Suprapubic skin (tissue), 4 donors: ENCODE data around the gene UFSP1. TPM values are rescaled to one million over a fixed set of nuclear protein-coding genes. Genes with fewer than 3 reads are reported as not detected.

ENCODE experiments used
- DNase-seq, 2 donors: peaks; one replicate each; pipeline ENCODE4 v3.0.0-alpha.2; 2019; ENCODE audit warnings: low spot score in 2 of 2
- H3K27ac ChIP-seq: fragments of 200-600 bp; sonication (generic); one replicate; pipeline ENCODE4 v1.5.1; 2019
- H3K27me3 ChIP-seq: fragments of 200-600 bp; sonication (generic); one replicate; pipeline ENCODE4 v1.5.1; 2019
- H3K36me3 ChIP-seq: fragments of 200-600 bp; sonication (generic); one replicate; pipeline ENCODE4 v1.5.1; 2019
- H3K4me1 ChIP-seq: fragments of 200-600 bp; sonication (generic); one replicate; pipeline ENCODE4 v1.5.1; 2019
- H3K4me3 ChIP-seq: fragments of 200-600 bp; sonication (generic); one replicate; pipeline ENCODE4 v1.5.1; 2019; ENCODE audit warnings: mild to moderate bottlenecking
- H3K9me3 ChIP-seq: fragments of 200-600 bp; sonication (generic); one replicate; pipeline ENCODE4 v1.5.1; 2019
- CTCF ChIP-seq, 2 donors: fragments of 200-600 bp in 1 of 2; fragments of 450-650 bp in 1 of 2; sonication (generic) in 1 of 2; IDR thresholded peaks; one replicate each; pipeline ENCODE4 v1.5.1; 2016 to 2019; ENCODE audit warnings: antibody characterized with exemption in 2 of 2, mild to moderate bottlenecking in 1 of 2, moderate library complexity in 1 of 2
- EP300 ChIP-seq: sonication (generic); formaldehyde crosslinking; IDR thresholded peaks from one replicate; pipeline ENCODE4 v1.6.1; 2017; ENCODE audit warnings: antibody characterized with exemption
- POLR2A ChIP-seq, 2 donors: fragments of 450-650 bp; IDR thresholded peaks; one replicate each; pipeline ENCODE4 v1.6.1; 2017; ENCODE audit warnings: antibody characterized with exemption in 2 of 2, mild to moderate bottlenecking in 2 of 2, moderate library complexity in 2 of 2
- POLR2AphosphoS5 ChIP-seq, 3 donors: sonication (generic); formaldehyde crosslinking; IDR thresholded peaks; one replicate each; pipeline ENCODE4 v1.6.1; 2017; ENCODE audit warnings: antibody characterized with exemption in 3 of 3
- WGBS: methylation state at CpG from one replicate; pipeline ENCODE4 v1.1.5; 2018; 5-methylcytosine and 5-hydroxymethylcytosine counted together
- total RNA-seq, 4 donors: library from RNA; depleted of rRNA; stranded (reverse); fragments of >200 nt; gene quantifications; one replicate each; pipeline ENCODE4 v1.1.0, GENCODE V29; 2016

Gene UFSP1
- total RNA-seq, 4 donors from 2014 or later, result 1.1 to 2.3 (median 1.7) TPM

GRCh38 chr7:100886142-100886935 is 3.2 kb downstream of the UFSP1 start:
- 91% methylated on average over 26 of the region's 27 CpGs for whole genome bisulfite sequencing
- H3K27ac ChIP-seq, result no peak overlapping the region
- no peak for DNase-seq

GRCh38 chr7:100885440-100886141 is 3.9 kb downstream of the UFSP1 start:
- no peaks in the 10 kb centered on the region for H3K27me3 ChIP-seq
- H3K36me3 ChIP-seq, result peaks cover 77% of the 10 kb centered on the region
- no peak overlapping the region for H3K4me3 ChIP-seq
- DNase-seq, result no peak
- no peaks in the 10 kb centered on the region for H3K9me3 ChIP-seq
- WGBS, result 84% methylated on average over 22 of the region's 22 CpGs
- no peak for TF ChIP-seq POLR2A (IDR thresholded peaks at IDR 0.05)
- no peak for TF ChIP-seq EP300
- TF ChIP-seq POLR2AphosphoS5 (IDR thresholded peaks at IDR 0.05), result no peak
- TF ChIP-seq CTCF (IDR thresholded peaks at IDR 0.05), result no peak
- peaks cover 31% of the 10 kb centered on the region for H3K4me1 ChIP-seq
- no peak overlapping the region for H3K27ac ChIP-seq

More at GRCh38 chr7:100886142-100886935, 3.2 kb downstream of the UFSP1 start:
- peaks cover 73% of the 10 kb centered on the region for H3K36me3 ChIP-seq
- no peaks in the 10 kb centered on the region for H3K27me3 ChIP-seq
- peaks cover 39% of the 10 kb centered on the region for H3K4me1 ChIP-seq
- H3K9me3 ChIP-seq, result no peaks in the 10 kb centered on the region
- H3K4me3 ChIP-seq, result no peak overlapping the region
- no peak for TF ChIP-seq POLR2AphosphoS5 (IDR thresholded peaks at IDR 0.05)
- TF ChIP-seq CTCF (IDR thresholded peaks at IDR 0.05), result no peak
- no peak for TF ChIP-seq EP300
- TF ChIP-seq POLR2A (IDR thresholded peaks at IDR 0.05), result no peak

- H3K36me3 ChIP-seq, result peaks cover 78% of the 10 kb centered on the region
Measured at GRCh38 chr7:100884736-100885439, 4.6 kb downstream of the UFSP1 start.

DNA sequence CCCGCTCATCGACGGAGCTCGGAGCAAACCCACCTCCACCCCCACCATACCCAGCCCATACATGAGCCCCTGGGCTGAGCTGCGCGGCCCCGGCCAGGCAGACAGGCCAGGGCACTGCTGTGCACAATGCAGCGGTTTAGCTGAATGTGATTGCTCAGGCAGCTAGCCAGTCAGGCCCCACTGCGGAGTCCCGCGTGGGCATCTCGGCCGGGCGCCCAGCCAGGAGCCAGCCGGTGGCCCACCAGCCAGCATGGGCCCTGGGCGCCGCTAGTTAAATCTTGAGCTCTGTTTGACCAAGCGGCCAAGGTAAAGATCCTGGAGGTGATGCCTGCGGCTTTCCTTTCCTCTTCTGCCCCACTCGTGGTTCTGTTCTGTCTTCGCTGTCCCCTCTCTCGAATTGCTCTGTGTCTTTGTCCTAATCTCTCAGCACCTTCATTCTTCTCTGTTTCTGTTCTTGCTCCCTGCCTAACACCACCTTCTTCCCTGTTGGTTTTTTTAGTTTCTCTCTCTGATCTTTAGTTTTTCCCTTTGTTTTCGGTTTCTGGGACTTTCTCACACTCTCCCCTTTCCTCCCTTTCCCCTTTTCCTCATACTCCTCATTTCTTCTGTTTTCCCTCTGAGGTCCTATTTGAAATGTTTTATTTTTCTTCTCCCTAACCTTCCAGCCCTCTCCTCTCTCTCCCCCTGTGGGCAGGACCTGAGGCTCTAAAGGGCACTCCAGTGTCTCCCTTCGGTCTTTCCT is 6.6 kb downstream of the UFSP1 start:
- TF ChIP-seq CTCF (IDR thresholded peaks at IDR 0.05) (no peak), EP300 (no peak), POLR2AphosphoS5 (IDR thresholded peaks at IDR 0.05) (no peak), POLR2A (IDR thresholded peaks at IDR 0.05) (no peak)
- Histone ChIP-seq H3K27ac (no peak overlapping the region), H3K4me1 (peaks cover 21% of the 10 kb centered on the region), H3K9me3 (no peaks in the 10 kb centered on the region), H3K36me3 (peaks cover 72% of the 10 kb centered on the region), H3K27me3 (no peaks in the 10 kb centered on the region), H3K4me3 (no peak overlapping the region)
- no peak for DNase-seq
- WGBS, result 91% methylated on average over 23 of the region's 24 CpGs

More at GRCh38 chr7:100884736-100885439, 4.6 kb downstream of the UFSP1 start:
- TF ChIP-seq EP300 (no peak), POLR2A (IDR thresholded peaks at IDR 0.05) (no peak), POLR2AphosphoS5 (IDR thresholded peaks at IDR 0.05) (no peak), CTCF (IDR thresholded peaks at IDR 0.05) (no peak)
- no peak overlapping the region for H3K27ac ChIP-seq
- H3K9me3 ChIP-seq, result no peaks in the 10 kb centered on the region
- peaks cover 26% of the 10 kb centered on the region for H3K4me1 ChIP-seq
- no peak for DNase-seq
- no peaks in the 10 kb centered on the region for H3K27me3 ChIP-seq
- H3K4me3 ChIP-seq, result no peak overlapping the region
- WGBS, result 91% methylated on average over 29 of the region's 29 CpGs
